OCI-LY1 (cell line): ENCODE results near the gene ADAMTSL1.

ENCODE experiments used
- H2AFZ ChIP-seq: fragments of 200-600 bp; sonication (generic), shearing (Covaris generic); 2 replicates; pipeline ENCODE4 v1.6.0; 2014; ENCODE audit warnings: antibody characterized with exemption, mild to moderate bottlenecking, low read length
- H3F3A ChIP-seq: fragments of 200-600 bp; sonication (generic), shearing (Covaris generic); 2 replicates; pipeline ENCODE4 v1.6.0; 2014; ENCODE audit warnings: mild to moderate bottlenecking, antibody characterized with exemption, low read length, moderate library complexity; ENCODE audit not compliant: insufficient read depth
- H3K27ac ChIP-seq: fragments of 200-600 bp; sonication (generic); 2 replicates; pipeline ENCODE4 v1.5.1; 2014; ENCODE audit warnings: low read length, mixed run types, mild to moderate bottlenecking, low read depth; ENCODE audit not compliant: poor library complexity, severe bottlenecking
- H3K27me3 ChIP-seq: fragments of 200-600 bp; sonication (generic); 2 replicates; pipeline ENCODE4 v1.6.0; 2014; ENCODE audit warnings: antibody characterized with exemption, mild to moderate bottlenecking, low read length, moderate library complexity; ENCODE audit not compliant: insufficient read depth
- H3K36me3 ChIP-seq: fragments of 200-600 bp; sonication (generic); 2 replicates; pipeline ENCODE4 v1.6.1; 2014; ENCODE audit warnings: mild to moderate bottlenecking, antibody characterized with exemption, low read length, moderate library complexity, mixed read lengths; ENCODE audit not compliant: insufficient read depth
- H3K4me1 ChIP-seq: fragments of 200-600 bp; sonication (generic); 2 replicates; pipeline ENCODE4 v1.5.1; 2014; ENCODE audit warnings: mild to moderate bottlenecking, low read length, moderate library complexity; ENCODE audit not compliant: insufficient read depth, severe bottlenecking
- H3K4me2 ChIP-seq: fragments of 200-600 bp; sonication (generic), shearing (Covaris generic); 2 replicates; pipeline ENCODE4 v1.6.1; 2014; ENCODE audit warnings: low read length
- H3K4me3 ChIP-seq: fragments of 200-600 bp; sonication (generic); 2 replicates; pipeline ENCODE4 v1.5.1; 2014; ENCODE audit warnings: low read length, low read depth, mild to moderate bottlenecking, mixed read lengths; ENCODE audit not compliant: poor library complexity, severe bottlenecking
- H3K79me2 ChIP-seq: fragments of 200-600 bp; shearing (Covaris generic); 2 replicates; pipeline ENCODE4 v1.6.1; 2016; ENCODE audit warnings: mixed run types, low read length, mixed read lengths; ENCODE audit not compliant: insufficient read depth
- H3K9ac ChIP-seq: fragments of 200-600 bp; sonication (generic), shearing (Covaris generic); 2 replicates; pipeline ENCODE4 v1.6.1; 2014; ENCODE audit warnings: mild to moderate bottlenecking, low read length, mixed read lengths
- H3K9me2 ChIP-seq: fragments of 200-600 bp; sonication (generic), shearing (Covaris generic); 2 replicates; pipeline ENCODE4 v1.6.1; 2014; ENCODE audit warnings: low read depth, mild to moderate bottlenecking, low read length, mixed read lengths
- H3K9me3 ChIP-seq: fragments of 200-600 bp; shearing (Covaris generic); 2 replicates; pipeline ENCODE4 v1.6.1; 2014; ENCODE audit warnings: low read length, mixed read lengths
- H4K20me1 ChIP-seq: fragments of 200-600 bp; sonication (generic), shearing (Covaris generic); 2 replicates; pipeline ENCODE4 v1.6.0; 2016; ENCODE audit warnings: mild to moderate bottlenecking, low read length; ENCODE audit not compliant: insufficient read depth
- EZH2 ChIP-seq: fragments of 200-600 bp; sonication (generic), shearing (Covaris generic); IDR thresholded peaks from 2 replicates; pipeline ENCODE4 v1.8.0; 2017; ENCODE audit warnings: borderline replicate concordance, mixed run types, mild to moderate bottlenecking, antibody characterized with exemption, low read length, moderate library complexity, mixed read lengths
- TF ChIP-seq, protein P1 (sequence below): fragments of 200-600 bp; sonication (generic), shearing (Covaris generic); IDR thresholded peaks from 2 replicates; pipeline ENCODE4 v1.5.1; 2017; ENCODE audit warnings: mild to moderate bottlenecking, antibody characterized with exemption, low read length, moderate library complexity, mixed read lengths

The ADAMTSL1 gene

GRCh38 chr9:18788256-18788655, 314.3 kb downstream of the ADAMTSL1 start:
- TF ChIP-seq EZH2 = no peak
- TF ChIP-seq, protein P1, sequence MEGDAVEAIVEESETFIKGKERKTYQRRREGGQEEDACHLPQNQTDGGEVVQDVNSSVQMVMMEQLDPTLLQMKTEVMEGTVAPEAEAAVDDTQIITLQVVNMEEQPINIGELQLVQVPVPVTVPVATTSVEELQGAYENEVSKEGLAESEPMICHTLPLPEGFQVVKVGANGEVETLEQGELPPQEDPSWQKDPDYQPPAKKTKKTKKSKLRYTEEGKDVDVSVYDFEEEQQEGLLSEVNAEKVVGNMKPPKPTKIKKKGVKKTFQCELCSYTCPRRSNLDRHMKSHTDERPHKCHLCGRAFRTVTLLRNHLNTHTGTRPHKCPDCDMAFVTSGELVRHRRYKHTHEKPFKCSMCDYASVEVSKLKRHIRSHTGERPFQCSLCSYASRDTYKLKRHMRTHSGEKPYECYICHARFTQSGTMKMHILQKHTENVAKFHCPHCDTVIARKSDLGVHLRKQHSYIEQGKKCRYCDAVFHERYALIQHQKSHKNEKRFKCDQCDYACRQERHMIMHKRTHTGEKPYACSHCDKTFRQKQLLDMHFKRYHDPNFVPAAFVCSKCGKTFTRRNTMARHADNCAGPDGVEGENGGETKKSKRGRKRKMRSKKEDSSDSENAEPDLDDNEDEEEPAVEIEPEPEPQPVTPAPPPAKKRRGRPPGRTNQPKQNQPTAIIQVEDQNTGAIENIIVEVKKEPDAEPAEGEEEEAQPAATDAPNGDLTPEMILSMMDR = no peak
- Histone ChIP-seq H3K4me2 (no peak overlapping the region), H4K20me1 (no peaks in the 10 kb centered on the region), H3K9me2 (no peaks in the 10 kb centered on the region), H3K79me2 (no peaks in the 10 kb centered on the region), H3K9ac (no peak overlapping the region), H3K36me3 (no peaks in the 10 kb centered on the region), H3K27ac (no peak overlapping the region), H3K27me3 (no peaks in the 10 kb centered on the region), H3K9me3 (no peaks in the 10 kb centered on the region), H3K4me3 (no peak overlapping the region), H2AFZ (no peak overlapping the region), H3K4me1 (no peaks in the 10 kb centered on the region), H3F3A (no peaks in the 10 kb centered on the region)

DNA sequence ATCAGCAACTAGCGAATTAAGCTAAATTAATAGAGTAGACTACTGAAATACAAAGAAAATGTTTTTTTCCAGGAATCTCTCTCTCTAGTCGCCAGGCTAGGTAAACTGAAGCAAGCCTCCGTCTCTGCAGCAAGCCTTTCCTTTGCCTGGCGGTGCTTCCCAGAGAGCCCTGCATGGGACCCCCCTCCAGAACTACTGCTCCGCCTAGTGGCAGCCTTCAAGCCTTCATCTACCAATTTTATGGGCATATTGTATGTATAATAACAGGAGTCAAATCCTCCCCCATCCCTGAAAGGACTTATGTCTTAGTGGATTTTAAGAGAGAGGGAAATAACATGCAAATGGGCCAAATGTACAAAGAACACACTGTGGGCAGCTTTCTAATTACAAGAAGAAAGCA, 317.1 kb downstream of the ADAMTSL1 start:
- Histone ChIP-seq H3F3A (no peaks in the 10 kb centered on the region), H3K4me2 (no peak overlapping the region), H3K9me3 (no peaks in the 10 kb centered on the region), H3K27ac (no peak overlapping the region), H2AFZ (no peak overlapping the region), H3K27me3 (no peaks in the 10 kb centered on the region), H3K36me3 (no peaks in the 10 kb centered on the region), H4K20me1 (no peaks in the 10 kb centered on the region), H3K4me1 (no peaks in the 10 kb centered on the region), H3K9ac (no peak overlapping the region), H3K79me2 (no peaks in the 10 kb centered on the region), H3K4me3 (no peak overlapping the region), H3K9me2 (no peaks in the 10 kb centered on the region)
- no peak for TF ChIP-seq EZH2
- TF ChIP-seq, protein P1 = peak; percentile 79

- Histone ChIP-seq H3K9me3 (no peaks in the 10 kb centered on the region), H3K36me3 (no peaks in the 10 kb centered on the region), H3K9me2 (no peaks in the 10 kb centered on the region), H3K4me1 (no peaks in the 10 kb centered on the region), H2AFZ (no peak overlapping the region), H4K20me1 (no peaks in the 10 kb centered on the region), H3K79me2 (no peaks in the 10 kb centered on the region), H3K27me3 (no peaks in the 10 kb centered on the region), H3K27ac (no peak overlapping the region), H3K4me3 (no peak overlapping the region), H3K4me2 (no peak overlapping the region), H3F3A (no peaks in the 10 kb centered on the region), H3K9ac (no peak overlapping the region)
- TF ChIP-seq, protein P1 = no peak
- no peak for TF ChIP-seq EZH2
Measured at GRCh38 chr9:18793122-18793521, 319.2 kb downstream of the ADAMTSL1 start.
